Psoas muscle (tissue), 8 donors: ENCODE measurements around the gene CRY2. TPM values are rescaled to one million over a fixed set of nuclear protein-coding genes. Genes with fewer than 3 reads are reported as not detected.

ENCODE experiments used
- ATAC-seq, 4 donors: fragments of 200-7000 bp; cut with Tn5 transposase; one replicate each; pipeline ENCODE4 v1.9.1; 2020; ENCODE audit warnings: moderate library complexity in 3 of 4, mild to moderate bottlenecking in 2 of 4
- DNase-seq, 2 donors: peaks; one replicate each; pipeline ENCODE4 v3.0.0-alpha.2; 2020
- H3K27ac ChIP-seq: fragments of 200-600 bp; one replicate; pipeline ENCODE4 v1.8.0; 2022
- H3K27me3 ChIP-seq, 3 donors: fragments of 200-600 bp in 1 of 3; one replicate each; pipeline versions ENCODE4 v1.6.1 to v1.8.0; 2013 to 2022; ENCODE audit warnings: low read length in 2 of 3, mild to moderate bottlenecking in 2 of 3, moderate library complexity in 1 of 3; ENCODE audit not compliant: insufficient read depth in 3 of 3
- H3K36me3 ChIP-seq, 2 donors: fragments of 200-600 bp in 1 of 2; one replicate each; pipeline versions ENCODE4 v1.6.1 to v1.8.0; 2013 to 2022; ENCODE audit warnings: low read depth in 1 of 2, mild to moderate bottlenecking in 1 of 2, moderate library complexity in 1 of 2; ENCODE audit not compliant: insufficient read depth in 1 of 2
- H3K4me1 ChIP-seq: fragments of 200-600 bp; one replicate; pipeline ENCODE4 v1.8.0; 2022
- H3K4me3 ChIP-seq: fragments of 200-600 bp; one replicate; pipeline ENCODE4 v1.8.0; 2022; ENCODE audit warnings: mild to moderate bottlenecking
- H3K9me3 ChIP-seq: fragments of 200-600 bp; one replicate; pipeline ENCODE4 v1.8.0; 2022
- WGBS, 3 donors: extraction: QIAGEN DNeasy Blood & Tissue Kit; methylation state at CpG; one replicate each; pipeline versions ENCODE4 v1.1.6 to v1.1.7; 2013; 5-methylcytosine and 5-hydroxymethylcytosine counted together
- intact Hi-C, 2 donors: fragments of 100-400 bp; cut with DNase I; formaldehyde crosslinking; loops; one replicate each; pipeline versions ENCODE4 v1.11.0 to v1.14.2; 2022
- polyA plus RNA-seq, 3 donors: library from polyadenylated mRNA; stranded (reverse); fragments of 200-250 nt; gene quantifications; one replicate each; pipeline ENCODE4 v1.2.3, GENCODE V29; 2013
- total RNA-seq, 4 donors: library from RNA; stranded (reverse); fragmentation: NEBNext Ultra II Directional in 2 of 4; extraction: Animal tissue kit (Norgen Biotek cat#: 25700) in 2 of 4; gene quantifications; one replicate each; pipeline versions ENCODE4 v1.2.1 to v1.2.4, GENCODE V29; 2021 to 2023
- TF ChIP-seq, protein P1 (sequence below): fragments of 200-600 bp; IDR thresholded peaks from one replicate; pipeline ENCODE4 v1.8.0; 2022; ENCODE audit warnings: antibody characterized with exemption
- donor health status: healthy with polysubstance abuse.
- donor health status: DM: no; HTN: no; CAD: no; lungs with moderate emphysema.
- donor health status: Bipolar disorder and iron deficiency.
- donor health status: healthy.
- donor health status: DM: yes; HTN: yes; CAD: no.
- donor health status: DM: no; HTN: no; CAD: no.
- donor health status: DM: no; HTN: no; CAD: no.
- donor health status: DM: yes; HTN: yes; CAD: no.

The CRY2 gene
- total and polyA plus RNA-seq, 7 donors: 15.4 to 64.5 (median 30.7) TPM

DNA sequence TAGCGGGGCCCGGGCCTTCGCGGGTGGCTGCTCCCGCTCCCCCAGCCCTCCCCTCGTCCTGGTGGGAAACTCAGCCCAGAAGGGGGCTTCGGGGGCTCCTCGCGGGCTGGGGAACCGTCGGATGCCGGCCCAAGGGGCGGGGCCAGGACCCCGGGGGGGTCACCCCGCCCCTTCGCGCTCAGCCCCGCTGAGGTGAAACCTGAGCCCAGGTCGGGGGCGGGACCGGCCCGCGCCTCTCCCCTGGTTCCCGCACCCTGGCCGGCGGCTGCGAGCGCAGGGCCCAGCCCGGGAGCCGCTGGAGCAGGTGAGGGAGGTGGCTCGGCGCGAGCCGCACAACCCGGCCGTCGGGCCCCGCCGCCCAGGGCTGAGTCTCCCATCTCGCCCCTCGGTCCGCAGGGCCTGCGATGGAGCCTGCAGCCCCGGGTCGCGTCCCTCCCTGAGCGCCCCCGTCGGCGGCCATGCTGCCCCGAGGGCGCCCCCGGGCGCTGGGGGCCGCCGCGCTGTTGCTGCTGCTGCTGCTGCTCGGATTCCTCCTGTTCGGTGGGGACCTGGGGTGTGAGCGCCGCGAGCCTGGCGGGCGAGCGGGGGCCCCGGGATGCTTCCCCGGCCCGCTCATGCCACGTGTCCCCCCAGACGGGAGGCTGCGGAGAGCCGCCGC, 75.3 kb downstream of the CRY2 start, which contains the start of gene LARGE2:
Gene LARGE2 (plus strand): TSS at position 232 of the 658 bp plus-strand sequence. CDS start 227 bp downstream, at position 459.
- Histone ChIP-seq H3K36me3 (no peaks in the 10 kb centered on the region), H3K4me3 (peak within 1 kb of the TSS; percentile 52), H3K27me3 (peaks cover 0 to 34% (median 13%) of the 10 kb centered on the region in 3 donors), H3K4me1 (peaks cover 6% of the 10 kb centered on the region), H3K27ac (no peak within 1 kb of the TSS), H3K9me3 (no peaks in the 10 kb centered on the region)
- WGBS, 3 donors: 0 to 2% (median 1%) methylated on average over 25 to 72 of the region's 73 CpGs
- TF ChIP-seq, protein P1, sequence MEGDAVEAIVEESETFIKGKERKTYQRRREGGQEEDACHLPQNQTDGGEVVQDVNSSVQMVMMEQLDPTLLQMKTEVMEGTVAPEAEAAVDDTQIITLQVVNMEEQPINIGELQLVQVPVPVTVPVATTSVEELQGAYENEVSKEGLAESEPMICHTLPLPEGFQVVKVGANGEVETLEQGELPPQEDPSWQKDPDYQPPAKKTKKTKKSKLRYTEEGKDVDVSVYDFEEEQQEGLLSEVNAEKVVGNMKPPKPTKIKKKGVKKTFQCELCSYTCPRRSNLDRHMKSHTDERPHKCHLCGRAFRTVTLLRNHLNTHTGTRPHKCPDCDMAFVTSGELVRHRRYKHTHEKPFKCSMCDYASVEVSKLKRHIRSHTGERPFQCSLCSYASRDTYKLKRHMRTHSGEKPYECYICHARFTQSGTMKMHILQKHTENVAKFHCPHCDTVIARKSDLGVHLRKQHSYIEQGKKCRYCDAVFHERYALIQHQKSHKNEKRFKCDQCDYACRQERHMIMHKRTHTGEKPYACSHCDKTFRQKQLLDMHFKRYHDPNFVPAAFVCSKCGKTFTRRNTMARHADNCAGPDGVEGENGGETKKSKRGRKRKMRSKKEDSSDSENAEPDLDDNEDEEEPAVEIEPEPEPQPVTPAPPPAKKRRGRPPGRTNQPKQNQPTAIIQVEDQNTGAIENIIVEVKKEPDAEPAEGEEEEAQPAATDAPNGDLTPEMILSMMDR: no peak
- ATAC-seq (no peak), DNase-seq (peak in 1 of 2 donors; percentile 52)
- intact Hi-C loops: no loop called here

GRCh38 chr11:45924036-45924915, 77.0 kb downstream of the CRY2 start:
- no peaks in the 10 kb centered on the region for H3K9me3 ChIP-seq
- TF ChIP-seq, protein P1: no peak
- no peak for ATAC-seq
- H3K4me3 ChIP-seq: no peak overlapping the region
- 66 to 73% (median 69%) methylated on average over 20 to 22 of the region's 22 CpGs for WGBS, 3 donors
- DNase-seq: peak in 1 of 2 donors; percentile 43
- H3K27ac ChIP-seq: no peak overlapping the region
- H3K36me3 ChIP-seq: no peaks in the 10 kb centered on the region
- intact Hi-C loops: no loop called here
- H3K4me1 ChIP-seq: peaks cover 6% of the 10 kb centered on the region
- H3K27me3 ChIP-seq: peaks cover 0 to 34% (median 13%) of the 10 kb centered on the region in 3 donors

DNA sequence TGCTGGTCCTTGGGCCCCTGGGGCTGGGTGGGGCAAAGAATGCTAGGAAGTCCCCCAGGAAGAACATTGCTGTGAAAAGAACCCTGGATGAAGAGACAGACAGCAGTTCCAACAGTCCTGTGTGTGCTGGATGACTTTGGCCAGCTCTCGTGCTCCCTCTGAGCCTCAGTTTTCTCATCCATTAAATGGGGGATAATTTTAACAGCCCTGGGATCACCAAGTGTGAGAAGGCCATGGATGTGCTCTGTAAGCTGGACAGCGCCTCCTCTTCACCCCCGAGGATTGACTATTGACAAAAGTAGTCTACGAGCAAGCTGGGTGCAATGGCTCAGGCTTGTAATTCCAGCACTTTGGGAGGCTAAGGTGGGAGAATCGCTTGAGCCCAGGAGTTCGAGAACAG, 77.7 kb downstream of the CRY2 start:
- intact Hi-C loops: no loop called here

GRCh38 chr11:45925550-45925949, 78.3 kb downstream of the CRY2 start:
- intact Hi-C loops: no loop called here
- no peak for ATAC-seq
- no peaks in the 10 kb centered on the region for H3K9me3 ChIP-seq

More for the DNA sequence above, 77.7 kb downstream of the CRY2 start:
- no peaks in the 10 kb centered on the region for H3K36me3 ChIP-seq
- H3K4me3 ChIP-seq: no peak overlapping the region
- no peaks in the 10 kb centered on the region for H3K9me3 ChIP-seq
- ATAC-seq (no peak), DNase-seq (no peak)
- H3K4me1 ChIP-seq: peaks cover 6% of the 10 kb centered on the region
- 81 to 84% (median 84%) methylated on average over 6 of the region's 6 CpGs for WGBS, 3 donors
- peaks cover 0 to 34% (median 13%) of the 10 kb centered on the region in 3 donors for H3K27me3 ChIP-seq
- H3K27ac ChIP-seq: no peak overlapping the region
- TF ChIP-seq, protein P1: no peak

More at GRCh38 chr11:45925550-45925949, 78.3 kb downstream of the CRY2 start:
- DNase-seq: no peak
- TF ChIP-seq, protein P1: no peak
- Histone ChIP-seq H3K4me1 (peaks cover 6% of the 10 kb centered on the region), H3K27me3 (peaks cover 0 to 34% (median 13%) of the 10 kb centered on the region in 3 donors), H3K4me3 (no peak overlapping the region), H3K36me3 (no peaks in the 10 kb centered on the region), H3K27ac (no peak overlapping the region)
- whole genome bisulfite sequencing, 3 donors: 76 to 92% (median 90%) methylated on average over 3 of the region's 3 CpGs
